GM18526 (cell line): ENCODE results near the gene SCAP.

Experiments
- POLR2A ChIP-seq: IDR thresholded peaks from 3 replicates; pipeline ENCODE4 v1.6.1; 2011; ENCODE audit not compliant: insufficient read length; ENCODE audit errors: extremely low read depth

The SCAP gene

GRCh38 chr3:47443611-47443995 is 32.1 kb downstream of the SCAP start:
- TF ChIP-seq POLR2A = no peak

GRCh38 chr3:47441796-47442551 is 33.8 kb downstream of the SCAP start:
- no peak for TF ChIP-seq POLR2A

GRCh38 chr3:47440131-47440530 is 35.6 kb downstream of the SCAP start:
- TF ChIP-seq POLR2A = no peak

GRCh38 chr3:47436180-47436579 is 39.6 kb downstream of the SCAP start:
- TF ChIP-seq POLR2A = no peak

- TF ChIP-seq POLR2A = no peak
Measured at GRCh38 chr3:47434849-47435248, 40.9 kb downstream of the SCAP start.

GRCh38 chr3:47433796-47434195 is 41.9 kb downstream of the SCAP start:
- no peak for TF ChIP-seq POLR2A

GRCh38 chr3:47432673-47433072 is 43.1 kb downstream of the SCAP start:
- no peak for TF ChIP-seq POLR2A

- TF ChIP-seq POLR2A = no peak
Measured at GRCh38 chr3:47431225-47431624, 44.5 kb downstream of the SCAP start.

- TF ChIP-seq POLR2A = no peak
Measured at GRCh38 chr3:47430606-47431005, 45.1 kb downstream of the SCAP start.

GRCh38 chr3:47429476-47430270 is 46.1 kb downstream of the SCAP start:
- TF ChIP-seq POLR2A = no peak

- no peak for TF ChIP-seq POLR2A
Measured at GRCh38 chr3:47428662-47429061, 47.1 kb downstream of the SCAP start.

- no peak for TF ChIP-seq POLR2A
Measured at GRCh38 chr3:47427866-47428265, 47.9 kb downstream of the SCAP start.

- no peak for TF ChIP-seq POLR2A
Measured at GRCh38 chr3:47425959-47426358, 49.8 kb downstream of the SCAP start.

GRCh38 chr3:47425383-47425778 is 50.4 kb downstream of the SCAP start:
- no peak for TF ChIP-seq POLR2A

- no peak for TF ChIP-seq POLR2A
Measured at GRCh38 chr3:47424434-47425382, 51.0 kb downstream of the SCAP start.
